WTC11 (cell line): ENCODE measurements around the gene EIF3K.

Experiments used
- GABPB1 ChIP-seq: sonication (generic); formaldehyde crosslinking; IDR thresholded peaks from 2 replicates; pipeline ENCODE4 v1.8.1; 2023; ENCODE audit warnings: mild to moderate bottlenecking, missing genetic modification reagents
- JAZF1 ChIP-seq: fragments of 250-450 bp; sonication (Bioruptor Pico); IDR thresholded peaks from 2 replicates; pipeline ENCODE4 v1.9.0; 2021; ENCODE audit warnings: moderate library complexity, mild to moderate bottlenecking, inconsistent platforms
- ZNF671 ChIP-seq: fragments of 250-450 bp; sonication (Bioruptor Pico); IDR thresholded peaks from 2 replicates; pipeline ENCODE4 v1.8.0; 2021; ENCODE audit warnings: mild to moderate bottlenecking
- TF ChIP-seq, protein P1 (sequence below): fragments of 200-600 bp; IDR thresholded peaks from 2 replicates; pipeline ENCODE4 v1.8.0; 2022; ENCODE audit warnings: antibody characterized with exemption
- TF ChIP-seq, protein P2 (sequence below): sonication (generic); formaldehyde crosslinking; IDR thresholded peaks from 2 replicates; pipeline ENCODE4 v1.8.1; 2023; ENCODE audit warnings: mild to moderate bottlenecking, missing genetic modification reagents, moderate library complexity

DNA sequence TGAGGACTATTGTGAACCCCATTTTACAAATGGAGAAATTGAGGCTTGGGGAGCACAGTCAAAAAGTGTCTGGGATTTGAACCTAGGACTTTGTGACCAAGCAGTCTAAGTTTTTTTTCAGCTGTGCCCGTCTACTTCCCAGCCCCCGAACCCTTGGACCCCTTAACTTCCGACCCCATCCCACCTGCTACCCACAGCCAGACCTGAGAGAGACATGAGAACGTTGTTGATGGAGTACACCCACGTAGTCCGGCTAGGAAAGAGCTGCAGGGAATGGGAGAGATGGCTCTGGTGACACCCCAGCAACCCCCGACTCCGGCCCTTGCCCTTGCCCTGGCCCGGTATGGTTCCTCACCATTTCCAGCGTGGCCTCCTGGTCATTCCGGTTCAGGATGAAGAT is 19.3 kb upstream of the EIF3K start:
- TF ChIP-seq, protein P1, sequence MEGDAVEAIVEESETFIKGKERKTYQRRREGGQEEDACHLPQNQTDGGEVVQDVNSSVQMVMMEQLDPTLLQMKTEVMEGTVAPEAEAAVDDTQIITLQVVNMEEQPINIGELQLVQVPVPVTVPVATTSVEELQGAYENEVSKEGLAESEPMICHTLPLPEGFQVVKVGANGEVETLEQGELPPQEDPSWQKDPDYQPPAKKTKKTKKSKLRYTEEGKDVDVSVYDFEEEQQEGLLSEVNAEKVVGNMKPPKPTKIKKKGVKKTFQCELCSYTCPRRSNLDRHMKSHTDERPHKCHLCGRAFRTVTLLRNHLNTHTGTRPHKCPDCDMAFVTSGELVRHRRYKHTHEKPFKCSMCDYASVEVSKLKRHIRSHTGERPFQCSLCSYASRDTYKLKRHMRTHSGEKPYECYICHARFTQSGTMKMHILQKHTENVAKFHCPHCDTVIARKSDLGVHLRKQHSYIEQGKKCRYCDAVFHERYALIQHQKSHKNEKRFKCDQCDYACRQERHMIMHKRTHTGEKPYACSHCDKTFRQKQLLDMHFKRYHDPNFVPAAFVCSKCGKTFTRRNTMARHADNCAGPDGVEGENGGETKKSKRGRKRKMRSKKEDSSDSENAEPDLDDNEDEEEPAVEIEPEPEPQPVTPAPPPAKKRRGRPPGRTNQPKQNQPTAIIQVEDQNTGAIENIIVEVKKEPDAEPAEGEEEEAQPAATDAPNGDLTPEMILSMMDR, result no peak
- TF ChIP-seq GABPB1 (CRISPR knock-in tag) (no peak), JAZF1 (CRISPR knock-in tag) (no peak), ZNF671 (CRISPR knock-in tag) (no peak)
- TF ChIP-seq, protein P2, sequence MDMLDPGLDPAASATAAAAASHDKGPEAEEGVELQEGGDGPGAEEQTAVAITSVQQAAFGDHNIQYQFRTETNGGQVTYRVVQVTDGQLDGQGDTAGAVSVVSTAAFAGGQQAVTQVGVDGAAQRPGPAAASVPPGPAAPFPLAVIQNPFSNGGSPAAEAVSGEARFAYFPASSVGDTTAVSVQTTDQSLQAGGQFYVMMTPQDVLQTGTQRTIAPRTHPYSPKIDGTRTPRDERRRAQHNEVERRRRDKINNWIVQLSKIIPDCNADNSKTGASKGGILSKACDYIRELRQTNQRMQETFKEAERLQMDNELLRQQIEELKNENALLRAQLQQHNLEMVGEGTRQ (CRISPR knock-in tag), result no peak
